GM20000 (cell line): ENCODE data around the gene TEX35.

Experiments used
- DNase-seq: peaks from one replicate; pipeline ENCODE4 v3.0.0; 2012; ENCODE audit warnings: low spot score
- TF ChIP-seq, protein P1 (sequence below): IDR thresholded peaks from 2 replicates; pipeline ENCODE4 v1.5.1; 2012; ENCODE audit warnings: mild to moderate bottlenecking, control low read depth; ENCODE audit errors: extremely low read depth, missing control alignments

TEX35 gene

GRCh38 chr1:178477373-178477772 lies 35.5 kb upstream of the TEX35 start:
- TF ChIP-seq, protein P1, sequence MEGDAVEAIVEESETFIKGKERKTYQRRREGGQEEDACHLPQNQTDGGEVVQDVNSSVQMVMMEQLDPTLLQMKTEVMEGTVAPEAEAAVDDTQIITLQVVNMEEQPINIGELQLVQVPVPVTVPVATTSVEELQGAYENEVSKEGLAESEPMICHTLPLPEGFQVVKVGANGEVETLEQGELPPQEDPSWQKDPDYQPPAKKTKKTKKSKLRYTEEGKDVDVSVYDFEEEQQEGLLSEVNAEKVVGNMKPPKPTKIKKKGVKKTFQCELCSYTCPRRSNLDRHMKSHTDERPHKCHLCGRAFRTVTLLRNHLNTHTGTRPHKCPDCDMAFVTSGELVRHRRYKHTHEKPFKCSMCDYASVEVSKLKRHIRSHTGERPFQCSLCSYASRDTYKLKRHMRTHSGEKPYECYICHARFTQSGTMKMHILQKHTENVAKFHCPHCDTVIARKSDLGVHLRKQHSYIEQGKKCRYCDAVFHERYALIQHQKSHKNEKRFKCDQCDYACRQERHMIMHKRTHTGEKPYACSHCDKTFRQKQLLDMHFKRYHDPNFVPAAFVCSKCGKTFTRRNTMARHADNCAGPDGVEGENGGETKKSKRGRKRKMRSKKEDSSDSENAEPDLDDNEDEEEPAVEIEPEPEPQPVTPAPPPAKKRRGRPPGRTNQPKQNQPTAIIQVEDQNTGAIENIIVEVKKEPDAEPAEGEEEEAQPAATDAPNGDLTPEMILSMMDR = no peak
- no peak for DNase-seq

- no peak for DNase-seq
- TF ChIP-seq, protein P1 = no peak
Measured at GRCh38 chr1:178477841-178478240, 35.1 kb upstream of the TEX35 start.

DNA sequence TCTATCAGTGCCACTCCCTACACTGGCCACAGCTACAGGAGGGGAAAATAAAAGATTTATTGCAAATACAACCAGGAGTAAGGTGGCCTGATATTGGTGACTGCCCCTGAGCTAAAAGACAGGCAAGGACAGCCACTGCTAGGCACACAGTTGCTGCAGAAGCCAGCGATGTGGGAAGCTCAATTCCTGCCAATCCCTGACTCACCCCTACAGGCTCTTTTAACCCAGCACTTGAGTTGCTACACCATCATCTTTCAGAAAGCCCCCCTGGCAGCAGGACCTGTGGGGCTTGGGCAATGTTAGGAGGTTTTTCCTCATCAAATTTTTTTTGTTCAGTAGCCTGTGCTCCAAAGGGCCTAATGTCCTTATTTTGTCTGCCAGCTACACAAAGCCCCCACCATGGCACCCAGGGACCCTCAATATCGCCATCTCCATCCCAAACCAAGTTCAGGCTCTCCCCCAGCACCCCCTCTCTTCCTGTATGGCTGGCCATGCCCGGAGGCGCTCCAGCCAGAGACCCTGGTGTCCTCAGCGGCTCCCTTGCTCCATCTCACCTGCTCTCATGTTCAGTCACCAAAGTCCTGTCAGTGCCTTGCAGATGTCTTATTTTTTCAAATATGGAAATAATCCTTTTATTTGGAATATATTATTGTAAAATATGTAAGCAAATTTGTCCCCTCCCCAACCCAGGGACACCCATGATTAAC lies 29.5 kb upstream of the TEX35 start:
- TF ChIP-seq, protein P1 = no peak

GRCh38 chr1:178484698-178485225 lies 28.1 kb upstream of the TEX35 start:
- no peak for DNase-seq
- TF ChIP-seq, protein P1 = no peak

More for the DNA sequence above, 29.5 kb upstream of the TEX35 start:
- no peak for DNase-seq

DNA sequence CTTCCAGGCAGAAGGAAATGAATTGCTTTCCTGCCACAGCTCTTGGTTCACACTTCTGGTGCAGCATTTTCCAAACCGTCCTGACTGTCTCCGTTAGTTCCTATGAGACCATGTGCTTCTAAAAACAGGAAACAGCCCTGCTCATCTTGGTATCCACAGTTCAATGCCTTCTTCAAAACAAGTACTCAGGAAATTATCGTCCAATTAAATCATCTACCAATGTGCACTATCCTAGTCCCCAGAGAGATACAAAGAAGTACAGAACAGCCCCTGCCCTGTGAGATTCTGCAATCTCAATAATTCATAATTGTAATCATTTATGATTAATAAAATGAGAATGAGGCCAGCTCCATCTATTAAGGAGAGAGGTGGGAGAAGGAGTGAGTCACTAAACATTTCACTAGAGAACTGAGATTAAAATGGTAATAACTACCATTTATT lies 27.3 kb upstream of the TEX35 start:
- TF ChIP-seq, protein P1 = no peak
- no peak for DNase-seq

DNA sequence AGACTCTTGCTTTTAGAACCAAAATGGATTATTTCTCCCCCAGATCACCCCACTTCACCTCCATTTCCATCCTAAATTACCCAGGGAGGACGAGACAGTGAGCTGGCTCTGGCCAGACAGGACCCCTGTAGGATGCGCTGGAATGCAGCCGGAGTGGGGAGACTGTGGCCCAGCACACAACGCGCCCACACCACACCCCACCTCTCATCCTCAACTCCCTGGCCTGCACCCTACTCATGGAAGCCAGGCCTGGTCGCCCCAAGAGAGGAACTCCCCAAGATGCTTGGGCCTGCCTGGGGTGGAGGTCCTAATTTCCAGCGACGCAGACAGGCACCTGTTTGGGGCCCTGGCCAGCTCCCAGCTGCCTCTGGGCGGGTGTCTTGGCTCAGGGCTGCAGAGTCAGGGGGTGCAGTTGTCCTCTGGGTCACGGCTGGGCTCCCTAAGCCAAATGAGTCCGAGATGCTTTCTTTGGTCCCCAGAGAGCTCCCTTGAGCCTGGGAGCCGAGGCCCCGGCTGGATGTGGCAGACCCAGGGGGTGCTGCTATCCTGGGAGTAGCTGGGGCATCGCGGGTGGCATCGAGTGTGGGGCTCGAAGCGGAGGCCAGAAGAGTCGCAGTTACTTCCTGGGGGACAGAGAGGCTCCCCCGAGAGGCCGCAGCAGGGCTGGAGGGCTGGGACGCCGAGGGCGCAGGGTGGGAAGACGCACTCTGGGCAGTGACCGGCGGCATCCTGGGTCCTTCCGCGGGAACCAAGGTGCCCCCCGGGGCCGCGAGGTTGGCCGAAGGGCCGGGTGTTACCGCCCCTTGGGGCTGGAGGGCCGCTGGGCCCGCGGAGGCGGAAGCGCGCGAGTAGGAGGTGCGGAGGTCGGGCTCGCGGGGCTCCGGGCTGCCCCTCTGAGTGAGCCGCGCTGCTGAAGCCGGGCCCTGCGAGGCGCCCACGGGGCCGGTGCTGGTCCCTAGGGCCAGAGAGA lies 26.5 kb upstream of the TEX35 start:
- no peak for DNase-seq
- TF ChIP-seq, protein P1 = no peak
